WTC11 (cell line): Measurements from ENCODE around the gene SH3GLB2. TPM values are rescaled to one million over a fixed set of nuclear protein-coding genes. Genes with fewer than 3 reads are reported as not detected.

Source experiments
- ATAC-seq: fragments of 200-7000 bp; cut with Tn5 transposase; 2 replicates; pipeline ENCODE4 v1.10.0; 2021; ENCODE audit warnings: mild to moderate bottlenecking, moderate library complexity
- CTCF ChIA-PET: fragments of 300-600 bp; sonication (Branson Sonifier 250); formaldehyde crosslinking; loops from one replicate; lab custom pipeline; 2021; ENCODE audit warnings: antibody characterized with exemption; lab: Charles Lee
- POLR2A ChIA-PET: fragments of 350-600 bp; sonication (Branson Sonifier 250); formaldehyde crosslinking; loops from one replicate; lab custom pipeline; 2021; ENCODE audit warnings: antibody characterized with exemption; lab: Charles Lee
- DNase-seq: peaks from one replicate; pipeline ENCODE4 v3.0.0; 2021; ENCODE audit warnings: low spot score
- H3K27ac Mint-ChIP-seq: 2 replicates; pipeline ENCODE4 v1.8.0; 2021; ENCODE audit warnings: mixed read lengths
- H3K27me3 Mint-ChIP-seq: 2 replicates; pipeline ENCODE4 v1.8.0; 2021; ENCODE audit warnings: low read depth, mild to moderate bottlenecking, moderate library complexity, mixed read lengths
- H3K36me3 Mint-ChIP-seq: 2 replicates; pipeline ENCODE4 v1.8.0; 2021; ENCODE audit warnings: mixed read lengths
- H3K4me1 Mint-ChIP-seq: 2 replicates; pipeline ENCODE4 v1.8.0; 2022; ENCODE audit warnings: mixed read lengths
- H3K4me3 Mint-ChIP-seq: 2 replicates; pipeline ENCODE4 v1.8.0; 2021; ENCODE audit warnings: mild to moderate bottlenecking, moderate library complexity, mixed read lengths
- H3K9me3 Mint-ChIP-seq: 2 replicates; pipeline ENCODE4 v1.8.0; 2021; ENCODE audit warnings: mixed read lengths
- ETV6 ChIP-seq: sonication (generic); formaldehyde crosslinking; IDR thresholded peaks from 2 replicates; pipeline ENCODE4 v1.8.1; 2022; ENCODE audit warnings: mild to moderate bottlenecking, missing genetic modification reagents
- FOXP1 ChIP-seq: sonication (generic); formaldehyde crosslinking; IDR thresholded peaks from 2 replicates; pipeline ENCODE4 v1.8.0; 2022; ENCODE audit warnings: missing genetic modification reagents, mild to moderate bottlenecking, moderate library complexity, borderline replicate concordance
- IRF2 ChIP-seq: sonication (generic); formaldehyde crosslinking; IDR thresholded peaks from 2 replicates; pipeline ENCODE4 v1.8.0; 2022; ENCODE audit warnings: low read depth, missing genetic modification reagents, borderline replicate concordance
- JAZF1 ChIP-seq: fragments of 250-450 bp; sonication (Bioruptor Pico); IDR thresholded peaks from 2 replicates; pipeline ENCODE4 v1.9.0; 2021; ENCODE audit warnings: moderate library complexity, mild to moderate bottlenecking, inconsistent platforms
- JUN ChIP-seq: sonication (generic); formaldehyde crosslinking; IDR thresholded peaks from 2 replicates; pipeline ENCODE4 v1.8.0; 2023; ENCODE audit warnings: mild to moderate bottlenecking, missing genetic modification reagents
- MYBL2 ChIP-seq: sonication (generic); formaldehyde crosslinking; IDR thresholded peaks from 2 replicates; pipeline ENCODE4 v1.8.1; 2023; ENCODE audit warnings: mild to moderate bottlenecking, moderate library complexity, missing genetic modification reagents
- NFE2L1 ChIP-seq: sonication (generic); formaldehyde crosslinking; IDR thresholded peaks from 2 replicates; pipeline ENCODE4 v1.8.1; 2023; ENCODE audit warnings: missing genetic modification reagents
- NFYB ChIP-seq: sonication (generic); formaldehyde crosslinking; conservative IDR thresholded peaks from 2 replicates; pipeline ENCODE4 v1.8.0; 2022; ENCODE audit warnings: low read depth, missing genetic modification reagents
- PRRX2 ChIP-seq: fragments of 250-450 bp; sonication (Bioruptor Pico); IDR thresholded peaks from 2 replicates; pipeline ENCODE4 v1.8.0; 2021; ENCODE audit warnings: mild to moderate bottlenecking
- RELA ChIP-seq: sonication (generic); formaldehyde crosslinking; IDR thresholded peaks from 2 replicates; pipeline ENCODE4 v1.8.1; 2022; ENCODE audit warnings: missing genetic modification reagents, mild to moderate bottlenecking, borderline replicate concordance
- TP53 ChIP-seq: sonication (generic); formaldehyde crosslinking; IDR thresholded peaks from 2 replicates; pipeline ENCODE4 v1.8.1; 2023; ENCODE audit warnings: mild to moderate bottlenecking, missing genetic modification reagents
- ZNF416 ChIP-seq: fragments of 250-450 bp; sonication (Bioruptor Pico); IDR thresholded peaks from 2 replicates; pipeline ENCODE4 v1.9.0; 2021; ENCODE audit warnings: mild to moderate bottlenecking, inconsistent platforms
- ZNF671 ChIP-seq: fragments of 250-450 bp; sonication (Bioruptor Pico); IDR thresholded peaks from 2 replicates; pipeline ENCODE4 v1.8.0; 2021; ENCODE audit warnings: mild to moderate bottlenecking
- total RNA-seq: library from RNA; stranded (reverse); gene quantifications from 3 replicates; pipeline ENCODE4 v1.2.3, GENCODE V29; 2021
- TF ChIP-seq, protein P1 (sequence below): sonication (generic); formaldehyde crosslinking; IDR thresholded peaks from 2 replicates; pipeline ENCODE4 v1.8.0; 2023; ENCODE audit warnings: missing genetic modification reagents, mild to moderate bottlenecking, borderline replicate concordance
- TF ChIP-seq, protein P2 (sequence below): sonication (generic); formaldehyde crosslinking; conservative IDR thresholded peaks from 2 replicates; pipeline ENCODE4 v1.8.1; 2022; ENCODE audit warnings: mild to moderate bottlenecking, missing genetic modification reagents
- TF ChIP-seq, protein P3 (sequence below): sonication (generic); formaldehyde crosslinking; IDR thresholded peaks from 2 replicates; pipeline ENCODE4 v1.8.1; 2023; ENCODE audit warnings: mild to moderate bottlenecking, missing genetic modification reagents, moderate library complexity
- TF ChIP-seq, protein P4 (sequence below): fragments of 250-450 bp; sonication (Bioruptor Pico); IDR thresholded peaks from 2 replicates; pipeline ENCODE4 v1.8.0; 2021; ENCODE audit warnings: mild to moderate bottlenecking
- TF ChIP-seq, protein P5 (sequence below): sonication (generic); formaldehyde crosslinking; IDR thresholded peaks from 2 replicates; pipeline ENCODE4 v1.8.0; 2022; ENCODE audit warnings: missing genetic modification reagents

The SH3GLB2 gene
- total RNA-seq, 1 experiment from 2014 or later, result 59.7 TPM

DNA sequence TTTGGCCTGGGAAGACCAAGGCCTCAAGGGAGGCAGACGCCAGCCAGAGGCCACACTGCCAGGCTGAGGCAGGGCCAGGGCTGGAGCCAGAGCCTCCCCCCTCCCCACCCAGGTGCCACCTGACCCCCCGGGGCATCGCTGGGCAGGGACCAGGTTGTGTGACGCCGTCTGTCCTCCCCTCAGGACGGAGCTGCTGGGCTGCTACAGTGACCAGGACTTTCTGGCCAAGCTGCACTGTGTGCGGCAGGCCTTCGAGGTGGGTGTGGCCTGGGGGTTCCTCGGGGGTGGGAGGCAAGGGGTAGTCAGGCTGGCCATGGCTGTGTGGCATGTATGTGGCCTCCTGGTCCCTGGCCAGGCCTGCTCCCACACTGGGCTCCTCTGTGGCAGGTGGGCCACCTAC is 34.9 kb upstream of the SH3GLB2 start (continued):
- TF ChIP-seq, protein P1, sequence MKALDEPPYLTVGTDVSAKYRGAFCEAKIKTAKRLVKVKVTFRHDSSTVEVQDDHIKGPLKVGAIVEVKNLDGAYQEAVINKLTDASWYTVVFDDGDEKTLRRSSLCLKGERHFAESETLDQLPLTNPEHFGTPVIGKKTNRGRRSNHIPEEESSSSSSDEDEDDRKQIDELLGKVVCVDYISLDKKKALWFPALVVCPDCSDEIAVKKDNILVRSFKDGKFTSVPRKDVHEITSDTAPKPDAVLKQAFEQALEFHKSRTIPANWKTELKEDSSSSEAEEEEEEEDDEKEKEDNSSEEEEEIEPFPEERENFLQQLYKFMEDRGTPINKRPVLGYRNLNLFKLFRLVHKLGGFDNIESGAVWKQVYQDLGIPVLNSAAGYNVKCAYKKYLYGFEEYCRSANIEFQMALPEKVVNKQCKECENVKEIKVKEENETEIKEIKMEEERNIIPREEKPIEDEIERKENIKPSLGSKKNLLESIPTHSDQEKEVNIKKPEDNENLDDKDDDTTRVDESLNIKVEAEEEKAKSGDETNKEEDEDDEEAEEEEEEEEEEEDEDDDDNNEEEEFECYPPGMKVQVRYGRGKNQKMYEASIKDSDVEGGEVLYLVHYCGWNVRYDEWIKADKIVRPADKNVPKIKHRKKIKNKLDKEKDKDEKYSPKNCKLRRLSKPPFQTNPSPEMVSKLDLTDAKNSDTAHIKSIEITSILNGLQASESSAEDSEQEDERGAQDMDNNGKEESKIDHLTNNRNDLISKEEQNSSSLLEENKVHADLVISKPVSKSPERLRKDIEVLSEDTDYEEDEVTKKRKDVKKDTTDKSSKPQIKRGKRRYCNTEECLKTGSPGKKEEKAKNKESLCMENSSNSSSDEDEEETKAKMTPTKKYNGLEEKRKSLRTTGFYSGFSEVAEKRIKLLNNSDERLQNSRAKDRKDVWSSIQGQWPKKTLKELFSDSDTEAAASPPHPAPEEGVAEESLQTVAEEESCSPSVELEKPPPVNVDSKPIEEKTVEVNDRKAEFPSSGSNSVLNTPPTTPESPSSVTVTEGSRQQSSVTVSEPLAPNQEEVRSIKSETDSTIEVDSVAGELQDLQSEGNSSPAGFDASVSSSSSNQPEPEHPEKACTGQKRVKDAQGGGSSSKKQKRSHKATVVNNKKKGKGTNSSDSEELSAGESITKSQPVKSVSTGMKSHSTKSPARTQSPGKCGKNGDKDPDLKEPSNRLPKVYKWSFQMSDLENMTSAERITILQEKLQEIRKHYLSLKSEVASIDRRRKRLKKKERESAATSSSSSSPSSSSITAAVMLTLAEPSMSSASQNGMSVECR (CRISPR knock-in tag), result no peak
- TF ChIP-seq, protein P2, sequence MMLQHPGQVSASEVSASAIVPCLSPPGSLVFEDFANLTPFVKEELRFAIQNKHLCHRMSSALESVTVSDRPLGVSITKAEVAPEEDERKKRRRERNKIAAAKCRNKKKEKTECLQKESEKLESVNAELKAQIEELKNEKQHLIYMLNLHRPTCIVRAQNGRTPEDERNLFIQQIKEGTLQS (CRISPR knock-in tag), result no peak

DNA sequence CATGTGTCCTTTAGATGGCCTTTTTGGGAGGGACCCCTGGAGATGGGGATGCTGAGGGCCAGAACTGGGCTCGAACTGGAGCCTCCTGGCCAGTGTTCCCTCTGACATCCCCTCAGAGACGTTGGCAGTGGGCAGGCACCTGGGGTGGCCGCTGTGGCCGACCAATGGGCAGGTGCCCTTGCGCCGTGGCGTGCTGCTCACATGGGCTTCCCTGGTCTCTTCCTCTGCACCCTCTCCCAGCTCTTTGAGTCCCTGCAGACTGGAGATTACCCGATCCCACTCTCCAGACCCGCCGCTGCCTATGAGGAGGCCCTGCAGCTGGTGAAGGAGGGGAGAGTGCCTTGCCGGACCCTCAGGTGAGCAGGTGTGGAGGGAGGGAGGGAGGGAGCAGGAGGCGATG is 32.9 kb upstream of the SH3GLB2 start:
- no peak overlapping the region for H3K4me3 Mint-ChIP-seq
- H3K4me1 Mint-ChIP-seq, result no peaks in the 10 kb centered on the region
- TF ChIP-seq IRF2 (CRISPR knock-in tag), result no peak
- TF ChIP-seq, protein P3, sequence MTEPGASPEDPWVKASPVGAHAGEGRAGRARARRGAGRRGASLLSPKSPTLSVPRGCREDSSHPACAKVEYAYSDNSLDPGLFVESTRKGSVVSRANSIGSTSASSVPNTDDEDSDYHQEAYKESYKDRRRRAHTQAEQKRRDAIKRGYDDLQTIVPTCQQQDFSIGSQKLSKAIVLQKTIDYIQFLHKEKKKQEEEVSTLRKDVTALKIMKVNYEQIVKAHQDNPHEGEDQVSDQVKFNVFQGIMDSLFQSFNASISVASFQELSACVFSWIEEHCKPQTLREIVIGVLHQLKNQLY (CRISPR knock-in tag), result no peak
- no peak for ATAC-seq
- no peaks in the 10 kb centered on the region for H3K9me3 Mint-ChIP-seq
- POLR2A ChIA-PET, result no interaction called here
- no peak overlapping the region for H3K27ac Mint-ChIP-seq
- no peaks in the 10 kb centered on the region for H3K27me3 Mint-ChIP-seq
- no peak for DNase-seq
- CTCF ChIA-PET, result no interaction called here
- peaks cover 20% of the 10 kb centered on the region for H3K36me3 Mint-ChIP-seq

DNA sequence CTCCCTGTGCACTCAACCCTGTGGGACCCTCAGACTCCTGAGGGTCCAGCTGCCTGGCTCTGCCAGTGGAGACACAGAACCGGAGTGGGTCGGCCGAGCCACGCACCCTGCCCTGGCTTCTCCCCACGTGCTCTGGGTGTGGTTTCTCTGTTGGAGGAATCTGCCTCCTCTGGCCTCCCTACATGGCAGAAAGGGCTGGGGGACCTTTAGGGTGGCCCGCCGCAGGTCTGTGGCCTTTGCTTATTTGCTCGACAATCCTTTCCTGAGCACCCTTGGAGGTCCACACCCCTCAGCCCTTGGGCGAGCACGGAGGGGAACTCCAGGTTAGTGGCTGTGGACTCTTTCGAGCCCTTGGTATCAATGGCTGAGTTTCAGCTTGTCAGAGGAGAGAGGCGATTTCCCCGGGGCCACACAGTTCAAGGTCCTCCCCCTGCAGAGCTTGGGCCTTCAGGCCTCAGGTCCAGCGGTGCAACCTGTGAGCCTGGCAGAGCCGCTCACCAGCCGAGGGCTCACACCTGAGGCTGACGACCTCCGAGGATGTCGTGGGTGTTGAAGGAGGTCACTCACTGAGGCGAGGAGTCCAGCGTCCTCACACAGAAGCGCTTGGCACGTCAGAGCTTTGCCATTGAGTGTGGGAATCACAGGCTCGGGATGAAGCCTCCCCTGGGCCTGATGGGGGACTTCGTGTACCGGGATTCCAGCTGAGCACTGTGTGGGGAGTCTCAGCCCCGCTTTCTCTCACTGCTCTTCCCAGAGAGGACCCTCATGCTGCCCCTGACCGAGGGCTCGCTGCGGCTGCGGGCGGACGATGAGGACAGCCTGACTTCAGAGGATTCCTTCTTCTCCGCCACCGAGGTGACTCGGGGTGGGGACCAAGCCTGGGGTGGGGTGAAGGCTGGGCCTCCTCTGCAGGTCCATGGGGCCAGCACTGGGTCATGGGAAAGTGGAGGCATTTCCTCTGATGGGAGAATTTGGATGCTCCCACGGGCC is 32.0 kb upstream of the SH3GLB2 start:
- ChIA-PET CTCF (no interaction called here), POLR2A (interaction anchor here (0.6 kb wide), 1 partner anchor 17 kb away, joined by 6 read pairs; no protein-coding TSS in a partner anchor)
- TF ChIP-seq NFE2L1 (CRISPR knock-in tag), result no peak
- TF ChIP-seq MYBL2, result no peak
- TF ChIP-seq, protein P4, sequence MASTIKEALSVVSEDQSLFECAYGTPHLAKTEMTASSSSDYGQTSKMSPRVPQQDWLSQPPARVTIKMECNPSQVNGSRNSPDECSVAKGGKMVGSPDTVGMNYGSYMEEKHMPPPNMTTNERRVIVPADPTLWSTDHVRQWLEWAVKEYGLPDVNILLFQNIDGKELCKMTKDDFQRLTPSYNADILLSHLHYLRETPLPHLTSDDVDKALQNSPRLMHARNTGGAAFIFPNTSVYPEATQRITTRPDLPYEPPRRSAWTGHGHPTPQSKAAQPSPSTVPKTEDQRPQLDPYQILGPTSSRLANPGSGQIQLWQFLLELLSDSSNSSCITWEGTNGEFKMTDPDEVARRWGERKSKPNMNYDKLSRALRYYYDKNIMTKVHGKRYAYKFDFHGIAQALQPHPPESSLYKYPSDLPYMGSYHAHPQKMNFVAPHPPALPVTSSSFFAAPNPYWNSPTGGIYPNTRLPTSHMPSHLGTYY (CRISPR knock-in tag), result no peak
- TF ChIP-seq ETV6 (CRISPR knock-in tag), result no peak
- TF ChIP-seq, protein P2 (CRISPR knock-in tag), result no peak
- TF ChIP-seq, protein P3 (CRISPR knock-in tag), result no peak
- no peak for TF ChIP-seq FOXP1 (CRISPR knock-in tag)
- no peak for TF ChIP-seq JAZF1 (CRISPR knock-in tag)
- TF ChIP-seq JUN (CRISPR knock-in tag), result no peak
- no peak for TF ChIP-seq RELA
- TF ChIP-seq, protein P5, sequence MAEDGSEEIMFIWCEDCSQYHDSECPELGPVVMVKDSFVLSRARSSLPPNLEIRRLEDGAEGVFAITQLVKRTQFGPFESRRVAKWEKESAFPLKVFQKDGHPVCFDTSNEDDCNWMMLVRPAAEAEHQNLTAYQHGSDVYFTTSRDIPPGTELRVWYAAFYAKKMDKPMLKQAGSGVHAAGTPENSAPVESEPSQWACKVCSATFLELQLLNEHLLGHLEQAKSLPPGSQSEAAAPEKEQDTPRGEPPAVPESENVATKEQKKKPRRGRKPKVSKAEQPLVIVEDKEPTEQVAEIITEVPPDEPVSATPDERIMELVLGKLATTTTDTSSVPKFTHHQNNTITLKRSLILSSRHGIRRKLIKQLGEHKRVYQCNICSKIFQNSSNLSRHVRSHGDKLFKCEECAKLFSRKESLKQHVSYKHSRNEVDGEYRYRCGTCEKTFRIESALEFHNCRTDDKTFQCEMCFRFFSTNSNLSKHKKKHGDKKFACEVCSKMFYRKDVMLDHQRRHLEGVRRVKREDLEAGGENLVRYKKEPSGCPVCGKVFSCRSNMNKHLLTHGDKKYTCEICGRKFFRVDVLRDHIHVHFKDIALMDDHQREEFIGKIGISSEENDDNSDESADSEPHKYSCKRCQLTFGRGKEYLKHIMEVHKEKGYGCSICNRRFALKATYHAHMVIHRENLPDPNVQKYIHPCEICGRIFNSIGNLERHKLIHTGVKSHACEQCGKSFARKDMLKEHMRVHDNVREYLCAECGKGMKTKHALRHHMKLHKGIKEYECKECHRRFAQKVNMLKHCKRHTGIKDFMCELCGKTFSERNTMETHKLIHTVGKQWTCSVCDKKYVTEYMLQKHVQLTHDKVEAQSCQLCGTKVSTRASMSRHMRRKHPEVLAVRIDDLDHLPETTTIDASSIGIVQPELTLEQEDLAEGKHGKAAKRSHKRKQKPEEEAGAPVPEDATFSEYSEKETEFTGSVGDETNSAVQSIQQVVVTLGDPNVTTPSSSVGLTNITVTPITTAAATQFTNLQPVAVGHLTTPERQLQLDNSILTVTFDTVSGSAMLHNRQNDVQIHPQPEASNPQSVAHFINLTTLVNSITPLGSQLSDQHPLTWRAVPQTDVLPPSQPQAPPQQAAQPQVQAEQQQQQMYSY (CRISPR knock-in tag), result no peak
- no peak for TF ChIP-seq ZNF671 (CRISPR knock-in tag)
- no peak for TF ChIP-seq NFYB (CRISPR knock-in tag)
- no peak for TF ChIP-seq TP53 (CRISPR knock-in tag)
- TF ChIP-seq ZNF416, result no peak
- TF ChIP-seq PRRX2 (CRISPR knock-in tag), result no peak
- H3K4me3 Mint-ChIP-seq, result no peak overlapping the region
- no peaks in the 10 kb centered on the region for H3K4me1 Mint-ChIP-seq
- ATAC-seq (no peak), DNase-seq (no peak)
- H3K36me3 Mint-ChIP-seq, result peaks cover 12% of the 10 kb centered on the region
- no peaks in the 10 kb centered on the region for H3K27me3 Mint-ChIP-seq
- no peak overlapping the region for H3K27ac Mint-ChIP-seq
- H3K9me3 Mint-ChIP-seq, result no peaks in the 10 kb centered on the region
